HG02798 (cell line): ENCODE results near the gene DENND1A.
"Not testable (repeated sequence)": the region's sequence is repeated elsewhere in the genome, so short reads cannot be mapped to it uniquely, and the experiment has no call there.

Experiments
- ATAC-seq: cut with Tn5 transposase; IDR thresholded peaks from one replicate; pipeline ENCODE4 v1.9.1; 2021; ENCODE audit warnings: mild to moderate bottlenecking; ENCODE audit not compliant: unreplicated experiment, poor library complexity

DENND1A gene

GRCh38 chr9:123411191-123411590 is 518.7 kb downstream of the DENND1A start:
- no peak for ATAC-seq

- no peak for ATAC-seq
Measured at GRCh38 chr9:123410281-123410910, 519.5 kb downstream of the DENND1A start.

- no peak for ATAC-seq
Measured at GRCh38 chr9:123408313-123409262, 521.3 kb downstream of the DENND1A start.

- no peak for ATAC-seq
Measured at GRCh38 chr9:123407217-123407851, 522.6 kb downstream of the DENND1A start.

GRCh38 chr9:123406691-123407216 is 523.2 kb downstream of the DENND1A start:
- ATAC-seq = no peak

- ATAC-seq = no peak
Measured at GRCh38 chr9:123406016-123406415, 523.9 kb downstream of the DENND1A start.

GRCh38 chr9:123402981-123403509 is 526.9 kb downstream of the DENND1A start:
- no peak for ATAC-seq

GRCh38 chr9:123401879-123402513 is 527.9 kb downstream of the DENND1A start:
- ATAC-seq = no peak

- ATAC-seq = no peak
Measured at GRCh38 chr9:123400926-123401503, 528.9 kb downstream of the DENND1A start.

GRCh38 chr9:123399803-123400378 is 530.0 kb downstream of the DENND1A start:
- no peak for ATAC-seq

GRCh38 chr9:123398938-123399337 is 531.0 kb downstream of the DENND1A start:
- ATAC-seq = not testable (repeated sequence)

GRCh38 chr9:123397975-123398374 is 532.0 kb downstream of the DENND1A start:
- no peak for ATAC-seq

GRCh38 chr9:123395689-123396511 is 534.0 kb downstream of the DENND1A start:
- no peak for ATAC-seq

- ATAC-seq = no peak
Measured at GRCh38 chr9:123395276-123395688, 534.6 kb downstream of the DENND1A start.

- ATAC-seq = no peak
Measured at GRCh38 chr9:123394291-123395235, 535.4 kb downstream of the DENND1A start.

- ATAC-seq = no peak
Measured at GRCh38 chr9:123392802-123393201, 537.1 kb downstream of the DENND1A start.

- no peak for ATAC-seq
Measured at GRCh38 chr9:123391946-123392345, 538.0 kb downstream of the DENND1A start.
